AG09309 (cell line): ENCODE results near the gene FARP1.

Experiments
- DNase-seq: peaks from one replicate; pipeline ENCODE4 v3.0.0-alpha.2; 2010; ENCODE audit warnings: low read depth
- H3K4me3 ChIP-seq: 2 replicates; pipeline ENCODE4 v1.5.1; 2011; ENCODE audit warnings: mild to moderate bottlenecking, low read depth, low read length, moderate library complexity; ENCODE audit not compliant: control insufficient read depth
- CTCF ChIP-seq: IDR thresholded peaks from 2 replicates; pipeline ENCODE4 v1.5.1; 2011; ENCODE audit warnings: mild to moderate bottlenecking, low read depth, low read length, inconsistent platforms; ENCODE audit not compliant: insufficient read depth, control insufficient read depth; ENCODE audit errors: missing control alignments

FARP1 gene

GRCh38 chr13:98187155-98187964 is 44.5 kb downstream of the FARP1 start:
- DNase-seq = no peak
- no peak overlapping the region for H3K4me3 ChIP-seq
- no peak for TF ChIP-seq CTCF

DNA sequence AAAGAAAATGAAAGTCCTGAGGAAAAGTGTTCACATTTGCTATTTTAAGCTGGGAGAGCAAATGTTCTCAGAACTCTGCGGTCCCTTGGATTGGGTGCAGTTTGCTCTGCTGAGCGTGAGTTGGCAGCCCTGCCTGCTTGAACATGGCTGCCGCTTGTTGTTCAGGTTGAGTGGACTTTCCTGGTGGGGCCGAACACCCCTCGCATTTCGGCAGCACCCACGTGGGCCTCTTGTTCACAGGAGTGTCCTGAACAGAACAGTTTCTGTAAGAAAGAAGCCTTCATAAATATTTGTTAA is 45.0 kb downstream of the FARP1 start:
- no peak for DNase-seq
- H3K4me3 ChIP-seq = no peak overlapping the region
- TF ChIP-seq CTCF = no peak

- no peak overlapping the region for H3K4me3 ChIP-seq
- no peak for TF ChIP-seq CTCF
- no peak for DNase-seq
Measured at GRCh38 chr13:98188544-98189166, 45.8 kb downstream of the FARP1 start.

GRCh38 chr13:98189841-98190505 is 47.1 kb downstream of the FARP1 start:
- TF ChIP-seq CTCF = no peak
- H3K4me3 ChIP-seq = no peak overlapping the region
- no peak for DNase-seq

DNA sequence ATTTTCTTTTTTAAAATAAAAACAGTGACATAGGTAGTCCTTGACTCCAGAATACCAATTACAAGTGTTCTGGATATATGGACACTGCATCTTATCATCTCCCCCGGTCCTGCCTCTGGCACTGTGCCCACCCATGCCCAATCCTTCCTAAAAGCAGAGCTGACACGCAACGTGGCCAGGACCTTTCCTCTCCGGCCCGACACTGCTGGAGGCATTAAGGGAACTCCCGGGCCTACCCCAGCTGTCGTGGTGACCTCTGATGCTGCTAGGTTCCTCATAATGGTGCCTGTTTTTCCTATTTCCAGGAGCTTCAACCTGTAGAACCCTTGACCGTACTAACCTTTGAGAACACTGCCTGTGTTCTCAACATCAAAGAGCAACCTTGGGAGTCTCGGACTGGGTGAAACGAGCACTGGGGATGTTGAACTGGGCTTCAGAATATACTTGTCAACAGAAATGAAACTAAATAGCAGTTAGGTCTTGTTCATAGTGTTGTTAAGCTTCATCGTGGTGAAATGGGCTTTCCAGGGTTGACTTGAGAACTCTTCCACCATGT is 48.1 kb downstream of the FARP1 start:
- no peak for DNase-seq
- TF ChIP-seq CTCF = no peak
- H3K4me3 ChIP-seq = no peak overlapping the region

DNA sequence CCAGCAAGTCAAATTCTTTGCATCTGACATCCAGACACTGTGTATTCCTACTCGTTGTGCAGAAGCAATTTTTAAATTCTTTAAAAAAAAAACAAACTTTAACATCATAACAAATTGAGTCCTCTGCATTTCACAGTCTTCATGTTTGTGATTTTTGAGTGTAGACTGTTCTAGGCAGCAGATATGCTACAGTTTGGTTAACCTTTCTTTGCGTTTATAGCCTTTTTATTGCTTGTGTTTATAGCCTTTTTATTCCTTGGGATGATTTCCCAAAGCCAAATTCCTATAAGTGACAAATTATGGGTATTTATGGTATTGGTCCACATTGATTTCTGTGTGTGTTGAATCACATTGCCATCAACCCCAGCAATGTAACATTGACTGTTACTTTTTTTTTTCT is 49.1 kb downstream of the FARP1 start:
- no peak for TF ChIP-seq CTCF
- DNase-seq = no peak
- no peak overlapping the region for H3K4me3 ChIP-seq
